ENCODE measurements around the gene TBC1D22A.
A peak's percentile ranks its signal among the peaks of the same experiment; 100 is the strongest.

Gene TBC1D22A

GRCh38 chr22:46737976-46738646 lies 24.3 kb upstream of the TBC1D22A start, which contains the start of gene CERK:
CERK (minus strand) TSS chr22:46738252; CDS start chr22:46738148, 104 bp downstream.
- DNase-seq, result peak; percentile 39 to 51

- no peak for DNase-seq
Observed at GRCh38 chr22:46738647-46739093, 23.8 kb upstream of the TBC1D22A start.

- peak; percentile 35 to 62 for DNase-seq
Observed at GRCh38 chr22:46739094-46739870, 23.2 kb upstream of the TBC1D22A start.

- no peak for DNase-seq
Observed at GRCh38 chr22:46740910-46741780, 21.3 kb upstream of the TBC1D22A start.

- no peak for DNase-seq
Observed at GRCh38 chr22:46741974-46742519, 20.4 kb upstream of the TBC1D22A start.

GRCh38 chr22:46742576-46743221 lies 19.8 kb upstream of the TBC1D22A start:
- DNase-seq, result no peak

GRCh38 chr22:46744581-46744980 lies 17.9 kb upstream of the TBC1D22A start:
- DNase-seq, result no peak

- no peak for DNase-seq
Observed at GRCh38 chr22:46746192-46746591, 16.3 kb upstream of the TBC1D22A start.

- no peak for DNase-seq
Observed at GRCh38 chr22:46746620-46747019, 15.8 kb upstream of the TBC1D22A start.

- DNase-seq, result no peak
Observed at GRCh38 chr22:46747646-46748045, 14.8 kb upstream of the TBC1D22A start.

- DNase-seq, result no peak
Observed at GRCh38 chr22:46748206-46748907, 14.1 kb upstream of the TBC1D22A start.

GRCh38 chr22:46748908-46749675 lies 13.4 kb upstream of the TBC1D22A start:
- no peak for DNase-seq

GRCh38 chr22:46749682-46750529 lies 12.5 kb upstream of the TBC1D22A start:
- DNase-seq, result no peak

- DNase-seq, result no peak
Observed at GRCh38 chr22:46750530-46750800, 12.0 kb upstream of the TBC1D22A start.

GRCh38 chr22:46750863-46751443 lies 11.5 kb upstream of the TBC1D22A start:
- no peak for DNase-seq

GRCh38 chr22:46752286-46752987 lies 10.0 kb upstream of the TBC1D22A start:
- DNase-seq, result no peak

GRCh38 chr22:46752988-46753310 lies 9.5 kb upstream of the TBC1D22A start:
- DNase-seq, result no peak

- no peak for DNase-seq
Observed at GRCh38 chr22:46753360-46753759, 9.1 kb upstream of the TBC1D22A start.

GRCh38 chr22:46753761-46754109 lies 8.7 kb upstream of the TBC1D22A start:
- no peak for DNase-seq
